Osteoblast (primary cell): ENCODE results near the gene ADAM8. TPM values are rescaled to one million over a fixed set of nuclear protein-coding genes. Genes with fewer than 3 reads are reported as not detected.

Experiments used
- DNase-seq: peaks from one replicate; pipeline ENCODE4 v3.0.0; 2011; ENCODE audit warnings: low spot score, mixed read lengths; ENCODE audit not compliant: insufficient read length; ENCODE audit errors: missing footprints
- H2AFZ ChIP-seq: 2 replicates; pipeline ENCODE4 v1.6.0; 2011; ENCODE audit warnings: mild to moderate bottlenecking, low read length
- H3K27ac ChIP-seq: 2 replicates; pipeline ENCODE4 v1.5.1; 2011; ENCODE audit warnings: mild to moderate bottlenecking, low read depth, low read length, moderate library complexity
- H3K27me3 ChIP-seq: 2 replicates; pipeline ENCODE4 v1.6.0; 2012; ENCODE audit warnings: mild to moderate bottlenecking, control low read depth, inconsistent platforms, low read length, moderate library complexity; ENCODE audit not compliant: insufficient read depth
- H3K36me3 ChIP-seq: 2 replicates; pipeline ENCODE4 v1.5.1; 2011; ENCODE audit warnings: mild to moderate bottlenecking, low read length, control low read depth, moderate library complexity; ENCODE audit not compliant: insufficient read depth
- H3K4me1 ChIP-seq: 2 replicates; pipeline ENCODE4 v1.5.1; 2011; ENCODE audit warnings: mild to moderate bottlenecking, low read length, control low read depth, moderate library complexity; ENCODE audit not compliant: insufficient read depth
- H3K4me2 ChIP-seq: 2 replicates; pipeline ENCODE4 v1.6.0; 2011; ENCODE audit warnings: mild to moderate bottlenecking, low read length; ENCODE audit not compliant: insufficient read depth
- H3K4me3 ChIP-seq: fragments of 200-600 bp; sonication (generic); 3 replicates; pipeline ENCODE4 v1.5.1; 2012; ENCODE audit warnings: mild to moderate bottlenecking, low read length, inconsistent platforms; ENCODE audit not compliant: insufficient read depth
- H3K79me2 ChIP-seq: 2 replicates; pipeline ENCODE4 v1.6.0; 2012; ENCODE audit warnings: mild to moderate bottlenecking, low read length, control low read depth, inconsistent platforms; ENCODE audit not compliant: insufficient read depth
- H3K9me3 ChIP-seq: 2 replicates; pipeline ENCODE4 v1.5.1; 2011; ENCODE audit warnings: low read depth, low read length, control low read depth
- H4K20me1 ChIP-seq: 2 replicates; pipeline ENCODE4 v1.6.0; 2012; ENCODE audit warnings: mild to moderate bottlenecking, low read length, control low read depth; ENCODE audit not compliant: insufficient read depth
- CTCF ChIP-seq: IDR thresholded peaks from 2 replicates; pipeline ENCODE4 v1.5.1; 2011; ENCODE audit warnings: mild to moderate bottlenecking, low read depth, low read length, moderate library complexity; ENCODE audit errors: extremely low read depth
- total RNA-seq: library from RNA; depleted of rRNA; stranded (reverse); fragments of >200 nt; gene quantifications from 2 replicates; pipeline ENCODE4 v1.2.3, GENCODE V29; 2012

Gene ADAM8
- total RNA-seq, 1 donor = 2.2 TPM

DNA sequence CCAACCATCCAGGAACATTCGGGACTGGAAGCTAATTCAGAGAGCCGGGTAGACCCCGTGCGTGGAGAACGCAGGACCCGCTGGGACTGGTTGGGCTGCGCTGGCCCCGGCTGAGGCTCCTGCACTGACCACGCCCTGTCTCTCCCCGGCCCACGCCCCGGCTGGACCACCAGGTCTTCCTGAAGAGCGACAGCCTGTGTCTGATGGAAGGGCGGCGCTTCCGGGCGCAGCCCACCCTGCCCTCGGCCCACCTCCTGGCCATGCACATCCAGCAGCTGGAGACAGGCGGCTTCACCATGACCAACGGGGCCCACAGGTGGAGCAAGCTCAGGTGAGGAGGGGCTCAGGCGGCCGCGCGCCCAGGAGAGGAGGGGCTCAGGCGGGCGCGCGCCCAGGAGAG is 56.9 kb downstream of the ADAM8 start:
- Histone ChIP-seq H3K4me3 (no peak overlapping the region), H4K20me1 (no peaks in the 10 kb centered on the region), H3K4me2 (no peak overlapping the region), H3K27me3 (no peaks in the 10 kb centered on the region), H3K36me3 (no peaks in the 10 kb centered on the region), H3K27ac (no peak overlapping the region), H2AFZ (no peak overlapping the region), H3K79me2 (no peaks in the 10 kb centered on the region), H3K9me3 (no peaks in the 10 kb centered on the region), H3K4me1 (no peaks in the 10 kb centered on the region)
- TF ChIP-seq CTCF = no peak
- DNase-seq = no peak

DNA sequence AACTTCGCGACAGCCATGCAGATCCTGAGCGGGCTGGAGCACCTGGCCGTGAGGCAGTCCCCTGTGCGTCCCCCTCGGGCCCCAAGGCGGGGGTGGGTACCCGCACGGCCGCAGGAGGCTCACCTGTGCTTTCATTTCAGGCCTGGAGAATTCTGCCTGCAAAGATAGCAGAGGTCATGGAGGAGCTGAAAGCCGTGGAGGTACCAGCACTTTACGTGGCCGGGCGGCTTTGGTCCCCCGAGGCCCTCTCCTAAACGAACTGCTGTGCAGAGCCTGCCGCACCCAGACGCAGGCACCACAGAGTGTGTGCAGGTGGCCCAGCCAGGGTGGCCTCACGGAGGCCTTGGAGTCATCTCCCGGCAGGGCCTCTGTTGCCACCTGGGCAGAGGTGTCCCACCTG is 57.8 kb downstream of the ADAM8 start:
- TF ChIP-seq CTCF = no peak
- Histone ChIP-seq H3K4me1 (no peaks in the 10 kb centered on the region), H3K27ac (no peak overlapping the region), H3K36me3 (no peaks in the 10 kb centered on the region), H2AFZ (no peak overlapping the region), H3K4me3 (no peak overlapping the region), H3K9me3 (no peaks in the 10 kb centered on the region), H3K79me2 (no peaks in the 10 kb centered on the region), H3K27me3 (no peaks in the 10 kb centered on the region), H4K20me1 (no peaks in the 10 kb centered on the region), H3K4me2 (no peak overlapping the region)
- no peak for DNase-seq

DNA sequence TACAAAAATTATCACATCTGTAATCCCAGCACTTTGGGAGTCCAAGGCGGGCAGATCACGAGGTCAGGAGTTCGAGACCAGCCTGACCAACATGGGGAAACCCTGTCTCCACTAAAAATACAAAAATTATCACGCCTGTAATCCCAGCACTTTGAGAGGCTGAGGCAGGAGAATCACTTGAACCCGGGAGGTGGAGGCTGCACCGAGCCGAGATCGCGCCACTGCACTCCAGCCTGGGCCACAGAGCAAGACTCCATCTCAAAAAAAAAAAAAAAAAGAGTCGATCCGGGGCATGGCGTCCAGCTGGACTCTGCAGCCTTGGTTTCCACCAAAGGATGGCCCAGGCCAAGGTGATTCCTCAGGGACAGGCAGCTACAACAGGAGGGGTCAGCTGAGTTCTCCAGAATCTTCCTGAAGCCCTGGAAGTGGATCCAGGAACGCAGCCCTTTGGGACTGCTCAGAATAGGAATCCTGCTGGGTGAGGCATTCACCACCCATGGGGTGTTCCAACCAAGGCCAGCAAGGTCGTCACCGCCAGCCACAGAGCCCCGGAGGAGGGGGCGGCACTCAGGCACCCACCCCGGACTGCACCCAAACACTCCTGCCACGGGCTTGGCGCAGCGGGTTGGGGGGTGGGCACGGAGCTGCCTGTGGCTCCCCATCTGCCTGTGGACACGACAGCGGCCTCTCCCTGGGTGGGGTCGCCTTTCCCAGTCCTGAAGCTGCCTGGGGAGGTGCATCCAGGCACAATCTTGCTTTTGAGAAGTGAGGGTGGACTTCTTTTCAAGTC is 58.7 kb downstream of the ADAM8 start:
- DNase-seq = no peak
- no peaks in the 10 kb centered on the region for H3K9me3 ChIP-seq
- H3K4me3 ChIP-seq = no peak overlapping the region
- no peak overlapping the region for H3K4me2 ChIP-seq
- H3K4me1 ChIP-seq = no peaks in the 10 kb centered on the region
- H4K20me1 ChIP-seq = no peaks in the 10 kb centered on the region
- no peaks in the 10 kb centered on the region for H3K36me3 ChIP-seq
- TF ChIP-seq CTCF = no peak
- no peaks in the 10 kb centered on the region for H3K79me2 ChIP-seq
- H3K27me3 ChIP-seq = no peaks in the 10 kb centered on the region
- no peak overlapping the region for H2AFZ ChIP-seq
- no peak overlapping the region for H3K27ac ChIP-seq

DNA sequence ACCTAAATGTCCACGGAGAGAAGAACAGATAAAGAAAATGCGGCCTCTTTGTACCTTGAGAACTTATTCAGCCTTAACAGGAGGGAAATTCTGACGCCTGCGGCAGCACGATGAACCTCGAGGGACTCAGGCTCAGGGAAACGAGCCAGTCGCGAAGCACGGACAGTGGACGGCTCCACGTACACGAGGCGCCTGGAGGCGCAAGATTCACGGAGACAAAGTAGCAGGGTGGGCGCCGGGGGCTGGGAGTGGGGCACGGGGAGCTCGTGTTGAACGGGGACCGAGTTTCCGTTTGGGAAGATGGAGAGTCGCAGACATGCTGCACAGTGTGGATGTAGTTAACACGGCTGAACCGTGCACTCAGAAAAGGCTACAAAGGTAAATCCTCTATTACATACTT is 59.9 kb downstream of the ADAM8 start:
- H3K36me3 ChIP-seq = no peaks in the 10 kb centered on the region
- H3K27ac ChIP-seq = no peak overlapping the region
- H3K4me2 ChIP-seq = no peak overlapping the region
- H3K4me1 ChIP-seq = no peaks in the 10 kb centered on the region
- H3K4me3 ChIP-seq = no peak overlapping the region
- no peaks in the 10 kb centered on the region for H3K9me3 ChIP-seq
- H4K20me1 ChIP-seq = no peaks in the 10 kb centered on the region
- H3K27me3 ChIP-seq = no peaks in the 10 kb centered on the region
- no peak overlapping the region for H2AFZ ChIP-seq
- TF ChIP-seq CTCF = no peak
- no peak for DNase-seq
- no peaks in the 10 kb centered on the region for H3K79me2 ChIP-seq
